Mesenchymal stem cell (in vitro differentiated cells and primary cell): ENCODE measurements around the gene GRHL3.
A peak's percentile ranks its signal among the peaks of the same experiment; 100 is the strongest.

Source experiments
- DNase-seq: peaks from one replicate; pipeline ENCODE4 v3.0.0-alpha.2; 2013
- H2AFZ ChIP-seq: one replicate; pipeline ENCODE4 v1.6.1; 2013; ENCODE audit warnings: low read depth, mild to moderate bottlenecking, control low read depth, inconsistent platforms, low read length, moderate library complexity
- H2AK5ac ChIP-seq: 2 replicates; pipeline ENCODE4 v1.6.1; 2013; ENCODE audit warnings: low read length, moderate library complexity, mild to moderate bottlenecking, inconsistent platforms; ENCODE audit not compliant: severe bottlenecking
- H2BK120ac ChIP-seq: one replicate; pipeline ENCODE4 v1.6.1; 2013; ENCODE audit warnings: low read depth, mild to moderate bottlenecking, inconsistent platforms, low read length, moderate library complexity
- H2BK12ac ChIP-seq, 2 experiments: one replicate each; pipeline ENCODE4 v1.6.1; 2013; ENCODE audit warnings: inconsistent platforms in 2 of 2, low read length in 2 of 2, mild to moderate bottlenecking in 2 of 2, moderate library complexity in 2 of 2, control low read depth in 1 of 2
- H2BK15ac ChIP-seq: one replicate; pipeline ENCODE4 v1.6.1; 2013; ENCODE audit warnings: mild to moderate bottlenecking, low read depth, inconsistent platforms; ENCODE audit not compliant: poor library complexity, severe bottlenecking
- H2BK5ac ChIP-seq: 2 replicates; pipeline ENCODE4 v1.6.1; 2013; ENCODE audit warnings: low read depth, mild to moderate bottlenecking, low read length, control low read depth, inconsistent platforms; ENCODE audit not compliant: poor library complexity, severe bottlenecking
- H3K14ac ChIP-seq, 2 experiments: one replicate each; pipeline ENCODE4 v1.6.1; 2013; ENCODE audit warnings: inconsistent platforms in 2 of 2, low read length in 2 of 2, control low read depth in 1 of 2, mild to moderate bottlenecking in 1 of 2, moderate library complexity in 1 of 2
- H3K18ac ChIP-seq, 2 experiments: one replicate each; pipeline ENCODE4 v1.6.1; 2013; ENCODE audit warnings: inconsistent platforms in 2 of 2, low read length in 2 of 2, control low read depth in 1 of 2, low read depth in 1 of 2, mild to moderate bottlenecking in 1 of 2
- H3K23ac ChIP-seq, 2 experiments: one replicate each; pipeline ENCODE4 v1.6.1; 2013; ENCODE audit warnings: inconsistent platforms in 2 of 2, low read length in 2 of 2, mild to moderate bottlenecking in 2 of 2, moderate library complexity in 2 of 2, control low read depth in 1 of 2
- H3K27ac ChIP-seq: 2 replicates; pipeline ENCODE4 v1.5.1; 2013; ENCODE audit warnings: mild to moderate bottlenecking, moderate library complexity, low read length, control low read depth, inconsistent platforms; ENCODE audit not compliant: poor library complexity, severe bottlenecking
- H3K27me3 ChIP-seq, 2 experiments: 2 replicates each; pipeline versions ENCODE4 v1.6.1 to v1.7.0; 2013; ENCODE audit warnings: low read length in 2 of 2, mild to moderate bottlenecking in 2 of 2, moderate library complexity in 2 of 2, control low read depth in 1 of 2, inconsistent platforms in 1 of 2; ENCODE audit not compliant: control insufficient read depth in 1 of 2, insufficient read depth in 1 of 2
- H3K36me3 ChIP-seq, 2 experiments: 2 replicates each; pipeline versions ENCODE4 v1.6.1 to v1.7.0; 2013; ENCODE audit warnings: low read length in 2 of 2, control low read depth in 1 of 2, inconsistent platforms in 1 of 2, low read depth in 1 of 2, mild to moderate bottlenecking in 1 of 2; ENCODE audit not compliant: insufficient read depth in 2 of 2, control insufficient read depth in 1 of 2
- H3K4ac ChIP-seq, 2 experiments: one replicate each; pipeline ENCODE4 v1.6.1; 2013; ENCODE audit warnings: inconsistent platforms in 2 of 2, low read length in 2 of 2, mild to moderate bottlenecking in 2 of 2, moderate library complexity in 2 of 2, control low read depth in 1 of 2, low read depth in 1 of 2
- H3K4me1 ChIP-seq: 2 replicates; pipeline ENCODE4 v1.6.1; 2013; ENCODE audit warnings: low read depth, low read length, control low read depth; ENCODE audit not compliant: control insufficient read depth, insufficient read depth
- H3K4me2 ChIP-seq: 2 replicates; pipeline ENCODE4 v1.6.1; 2013; ENCODE audit warnings: low read length, mild to moderate bottlenecking, inconsistent platforms; ENCODE audit not compliant: poor library complexity, severe bottlenecking
- H3K4me3 ChIP-seq, 2 experiments: 2 replicates each; pipeline versions ENCODE4 v1.5.1 to v1.7.0; 2013; ENCODE audit warnings: low read length in 2 of 2, mild to moderate bottlenecking in 2 of 2, control low read depth in 1 of 2, low read depth in 1 of 2; ENCODE audit not compliant: insufficient read depth in 1 of 2
- H3K79me1 ChIP-seq: replicated peaks from 2 replicates; pipeline ENCODE4 v1.6.1; 2013; ENCODE audit warnings: mild to moderate bottlenecking, control low read depth, low read length, inconsistent platforms; ENCODE audit not compliant: poor library complexity, severe bottlenecking
- H3K9ac ChIP-seq: 2 replicates; pipeline ENCODE4 v1.7.0; 2013; ENCODE audit warnings: mild to moderate bottlenecking, low read length, moderate library complexity
- H3K9me3 ChIP-seq: 2 replicates; pipeline ENCODE4 v1.7.0; 2013; ENCODE audit warnings: mild to moderate bottlenecking, low read length; ENCODE audit not compliant: control insufficient read depth
- H4K8ac ChIP-seq: one replicate; pipeline ENCODE4 v1.6.1; 2013; ENCODE audit warnings: inconsistent platforms, mild to moderate bottlenecking, low read length, moderate library complexity
- H4K91ac ChIP-seq: one replicate; pipeline ENCODE4 v1.6.1; 2013; ENCODE audit warnings: mild to moderate bottlenecking, low read length, inconsistent platforms
- WGBS: methylation state at CpG from one replicate; pipeline ENCODE4 v1.1.7; 2013; ENCODE audit warnings: mixed read lengths; 5-methylcytosine and 5-hydroxymethylcytosine counted together

Gene GRHL3

GRCh38 chr1:24300971-24301784 lies 18.0 kb upstream of the GRHL3 start:
- DNase-seq, result no peak
- no peak overlapping the region for H2AK5ac ChIP-seq
- no peak overlapping the region for H2BK120ac ChIP-seq
- H3K36me3 ChIP-seq, result no peaks in the 10 kb centered on the region
- no peaks in the 10 kb centered on the region for H3K4me1 ChIP-seq
- 92% methylated on average over 6 of the region's 7 CpGs for WGBS
- no peak overlapping the region for H3K23ac ChIP-seq
- H3K4me2 ChIP-seq, result no peak overlapping the region
- H2AFZ ChIP-seq, result no peak overlapping the region
- no peak overlapping the region for H2BK15ac ChIP-seq
- no peak overlapping the region for H4K8ac ChIP-seq
- no peak overlapping the region for H3K18ac ChIP-seq
- H4K91ac ChIP-seq, result no peak overlapping the region
- H3K79me1 ChIP-seq, result no peaks in the 10 kb centered on the region
- H3K27me3 ChIP-seq, result peaks cover 6 to 35% of the 10 kb centered on the region in 2 experiments
- H3K4ac ChIP-seq, result no peak overlapping the region
- no peak overlapping the region for H3K4me3 ChIP-seq
- no peak overlapping the region for H3K27ac ChIP-seq
- H3K14ac ChIP-seq, result no peak overlapping the region
- H2BK12ac ChIP-seq, result peak overlapping the region; percentile 6 to 31
- peak overlapping the region; percentile 35 for H3K9ac ChIP-seq
- H3K9me3 ChIP-seq, result no peaks in the 10 kb centered on the region
- no peak overlapping the region for H2BK5ac ChIP-seq

GRCh38 chr1:24301785-24302175 lies 17.4 kb upstream of the GRHL3 start:
- no peaks in the 10 kb centered on the region for H3K79me1 ChIP-seq
- no peak overlapping the region for H3K14ac ChIP-seq
- H2BK15ac ChIP-seq, result no peak overlapping the region
- no peak overlapping the region for H3K4ac ChIP-seq
- H3K9ac ChIP-seq, result peak overlapping the region; percentile 35
- H4K8ac ChIP-seq, result no peak overlapping the region
- H3K36me3 ChIP-seq, result no peaks in the 10 kb centered on the region
- H2BK5ac ChIP-seq, result no peak overlapping the region
- peaks cover 6 to 40% of the 10 kb centered on the region in 2 experiments for H3K27me3 ChIP-seq
- H2AK5ac ChIP-seq, result no peak overlapping the region
- no peak overlapping the region for H3K27ac ChIP-seq
- H2BK12ac ChIP-seq, result no peak overlapping the region
- H3K4me3 ChIP-seq, result no peak overlapping the region
- H3K4me1 ChIP-seq, result no peaks in the 10 kb centered on the region
- no peak overlapping the region for H2AFZ ChIP-seq
- 96% methylated on average over 4 of the region's 4 CpGs for WGBS
- DNase-seq, result no peak
- H3K9me3 ChIP-seq, result no peaks in the 10 kb centered on the region
- H3K23ac ChIP-seq, result no peak overlapping the region
- no peak overlapping the region for H2BK120ac ChIP-seq
- H3K4me2 ChIP-seq, result no peak overlapping the region
- H3K18ac ChIP-seq, result no peak overlapping the region
- H4K91ac ChIP-seq, result no peak overlapping the region

- Histone ChIP-seq H3K79me1 (no peaks in the 10 kb centered on the region), H3K9me3 (no peaks in the 10 kb centered on the region), H3K27me3 (peaks cover 6 to 39% of the 10 kb centered on the region in 2 experiments), H3K4me2 (no peak overlapping the region), H3K36me3 (no peaks in the 10 kb centered on the region), H4K8ac (no peak overlapping the region), H2AFZ (no peak overlapping the region), H2BK120ac (no peak overlapping the region), H3K27ac (no peak overlapping the region), H2BK5ac (no peak overlapping the region), H3K14ac (no peak overlapping the region), H2BK15ac (no peak overlapping the region), H3K4me3 (no peak overlapping the region), H4K91ac (no peak overlapping the region), H2BK12ac (no peak overlapping the region), H3K4ac (no peak overlapping the region), H2AK5ac (no peak overlapping the region), H3K18ac (no peak overlapping the region), H3K9ac (peak overlapping the region; percentile 35), H3K4me1 (no peaks in the 10 kb centered on the region), H3K23ac (no peak overlapping the region)
- WGBS, result 93% methylated on average over 2 of the region's 3 CpGs
- no peak for DNase-seq
These were observed 16.9 kb upstream of the GRHL3 start for GRCh38 chr1:24302209-24302611.

- no peak overlapping the region for H4K91ac ChIP-seq
- H3K36me3 ChIP-seq, result no peaks in the 10 kb centered on the region
- H2BK12ac ChIP-seq, result no peak overlapping the region
- no peak overlapping the region for H3K9ac ChIP-seq
- H4K8ac ChIP-seq, result no peak overlapping the region
- no peaks in the 10 kb centered on the region for H3K79me1 ChIP-seq
- H3K9me3 ChIP-seq, result no peaks in the 10 kb centered on the region
- H2BK120ac ChIP-seq, result no peak overlapping the region
- H3K18ac ChIP-seq, result no peak overlapping the region
- H3K4me1 ChIP-seq, result peaks cover 3% of the 10 kb centered on the region
- H3K4me2 ChIP-seq, result no peak overlapping the region
- no peak overlapping the region for H2BK5ac ChIP-seq
- DNase-seq, result no peak
- 98% methylated on average over 3 of the region's 4 CpGs for WGBS
- no peak overlapping the region for H3K14ac ChIP-seq
- no peak overlapping the region for H3K4me3 ChIP-seq
- peaks cover 6 to 38% of the 10 kb centered on the region in 2 experiments for H3K27me3 ChIP-seq
- H3K27ac ChIP-seq, result no peak overlapping the region
- no peak overlapping the region for H2AFZ ChIP-seq
- H2BK15ac ChIP-seq, result no peak overlapping the region
- H3K4ac ChIP-seq, result no peak overlapping the region
- H3K23ac ChIP-seq, result no peak overlapping the region
- no peak overlapping the region for H2AK5ac ChIP-seq
These were observed 15.6 kb upstream of the GRHL3 start for GRCh38 chr1:24303600-24303999.
